ENCODE data around the gene TLE5.
"Not testable (repeated sequence)": the region's sequence is repeated elsewhere in the genome, so short reads cannot be mapped to it uniquely, and the experiment has no call there.

Gene TLE5

GRCh38 chr19:3060857-3061181, 1.5 kb downstream of the TLE5 start:
- no peak for DNase-seq

GRCh38 chr19:3059653-3060052, 2.6 kb downstream of the TLE5 start:
- DNase-seq, result no peak

- no peak for DNase-seq
These were observed 3.4 kb downstream of the TLE5 start for GRCh38 chr19:3058821-3059314.

- DNase-seq, result no peak
These were observed 4.1 kb downstream of the TLE5 start for GRCh38 chr19:3058009-3058820.

GRCh38 chr19:3057275-3057714, 5.0 kb downstream of the TLE5 start:
- DNase-seq, result no peak

GRCh38 chr19:3056417-3057088, 5.7 kb downstream of the TLE5 start:
- no peak for DNase-seq

- no peak for DNase-seq
These were observed 6.4 kb downstream of the TLE5 start for GRCh38 chr19:3055741-3056416.

- no peak for DNase-seq
These were observed 7.1 kb downstream of the TLE5 start for GRCh38 chr19:3054972-3055740.

- no peak for DNase-seq
These were observed 7.9 kb downstream of the TLE5 start for GRCh38 chr19:3054265-3054971.

- no peak for DNase-seq
These were observed 8.5 kb downstream of the TLE5 start for GRCh38 chr19:3053780-3054179.

GRCh38 chr19:3053218-3053621, 9.1 kb downstream of the TLE5 start:
- no peak for DNase-seq

GRCh38 chr19:3050016-3050415, 12.3 kb downstream of the TLE5 start:
- DNase-seq, result not testable (repeated sequence)

GRCh38 chr19:3049089-3049488, 13.2 kb downstream of the TLE5 start:
- DNase-seq, result no peak

GRCh38 chr19:3048190-3048533, 14.1 kb downstream of the TLE5 start:
- DNase-seq, result no peak

- DNase-seq, result no peak
These were observed 14.7 kb downstream of the TLE5 start for GRCh38 chr19:3047496-3048189.

- DNase-seq, result no peak
These were observed 15.4 kb downstream of the TLE5 start for GRCh38 chr19:3046698-3047495.

- no peak for DNase-seq
These were observed 16.2 kb downstream of the TLE5 start for GRCh38 chr19:3045885-3046697.

GRCh38 chr19:3045191-3045590, 17.1 kb downstream of the TLE5 start:
- DNase-seq, result no peak

- no peak for DNase-seq
These were observed 19.6 kb downstream of the TLE5 start for GRCh38 chr19:3042621-3043267.
